ENCODE measurements around the gene DQX1. TPM values are rescaled to one million over a fixed set of nuclear protein-coding genes. Genes with fewer than 3 reads are reported as not detected.

The DQX1 gene
- total and polyA plus RNA-seq, 9 of the 15 experiments (the other 6 are each of a cell fraction or from before 2014, with no cell fraction given) = 0.04 to 0.38 (median 0.18) TPM; not detected in 1

- no peak for TF ChIP-seq THRA (IDR thresholded peaks at IDR 0.05)
- no peak; the same call in 1 of the 2 replicates for TF ChIP-seq NFIC (IDR thresholded peaks at IDR 0.05)
- no peak for TF ChIP-seq SIN3B (IDR thresholded peaks at IDR 0.05; ENCODE audit: low read depth)
- no peak for TF ChIP-seq POLR2AphosphoS2 (IDR thresholded peaks at IDR 0.05; ENCODE audit: low read length)
- no peak for TF ChIP-seq NFRKB (IDR thresholded peaks at IDR 0.05; ENCODE audit: low read depth)
- TF ChIP-seq PHF20 (IDR thresholded peaks at IDR 0.05; ENCODE audit: partially characterized antibody) = no peak
- no peak; the same call in 1 of the 2 replicates for TF ChIP-seq ETS1 (conservative IDR thresholded peaks at IDR 0.05; ENCODE audit: control insufficient read depth, low read depth, low read length)
- TF ChIP-seq POU5F1 (IDR thresholded peaks at IDR 0.05; ENCODE audit: borderline replicate concordance, low read depth, low read length, partially characterized antibody) = no peak
- peak; percentile 22; the same call in 1 of the 2 replicates for TF ChIP-seq ESRRA (IDR thresholded peaks at IDR 0.05; ENCODE audit: borderline replicate concordance, low read depth)
- no peak for TF ChIP-seq ILK (tag; IDR thresholded peaks at IDR 0.05; ENCODE audit: borderline replicate concordance, low read depth)
- TF ChIP-seq ZNF253 (CRISPR knock-in tag; conservative IDR thresholded peaks at IDR 0.05) = no peak
- no peak for TF ChIP-seq AFF1 (IDR thresholded peaks at IDR 0.05; ENCODE audit: low read depth in 1 of 2, partially characterized antibody in 2 of 2)
- TF ChIP-seq POLR2A (conservative IDR thresholded peaks at IDR 0.05) = no peak
- TF ChIP-seq ZNF589 (CRISPR knock-in tag; IDR thresholded peaks at IDR 0.05; ENCODE audit: low read depth) = 0 out of 2 replicates have a peak, but pooled peaks have one; percentile 39
- TF ChIP-seq SAFB (IDR thresholded peaks at IDR 0.05; ENCODE audit: borderline replicate concordance, low read depth, low read length) = no peak
- no peak for TF ChIP-seq PHB (CRISPR knock-in tag; IDR thresholded peaks at IDR 0.05)
- 0 out of 2 replicates have a peak, but pooled peaks have one; percentile 8 for TF ChIP-seq CREB1 (IDR thresholded peaks at IDR 0.05)
- no peak for TF ChIP-seq CREB1 (CRISPR knock-in tag; IDR thresholded peaks at IDR 0.05)
- no peak for TF ChIP-seq THRB (CRISPR knock-in tag; conservative IDR thresholded peaks at IDR 0.05)
- TF ChIP-seq SIN3A (IDR thresholded peaks at IDR 0.05; ENCODE audit: borderline replicate concordance in 2 of 2, control insufficient read depth in 1 of 2, low read depth in 2 of 2, low read length in 2 of 2) = 0 out of 4 replicates have a peak, but pooled peaks of 1 of the 2 experiments have one; percentile 22
- TF ChIP-seq TAL1 (IDR thresholded peaks at IDR 0.05) = peak; percentile 55; the same call in 1 of the 2 replicates
Measured at GRCh38 chr2:74502147-74502719, 23.8 kb downstream of the DQX1 start (continued).

All from K562 (cell line).